NCI-H2081 treated with DMSO at 0.1 percent for 48 hours (cell line): ENCODE data around the gene CATSPERZ.
"Not testable (repeated sequence)": the region's sequence is repeated elsewhere in the genome, so short reads cannot be mapped to it uniquely, and the experiment has no call there.

Experiments used
- DNase-seq: peaks from one replicate; lab custom pipeline; 2025; lab: John Stamatoyannopoulos, UW

Gene CATSPERZ

GRCh38 chr11:64321026-64321425, 20.9 kb downstream of the CATSPERZ start:
- no peak for DNase-seq

DNA sequence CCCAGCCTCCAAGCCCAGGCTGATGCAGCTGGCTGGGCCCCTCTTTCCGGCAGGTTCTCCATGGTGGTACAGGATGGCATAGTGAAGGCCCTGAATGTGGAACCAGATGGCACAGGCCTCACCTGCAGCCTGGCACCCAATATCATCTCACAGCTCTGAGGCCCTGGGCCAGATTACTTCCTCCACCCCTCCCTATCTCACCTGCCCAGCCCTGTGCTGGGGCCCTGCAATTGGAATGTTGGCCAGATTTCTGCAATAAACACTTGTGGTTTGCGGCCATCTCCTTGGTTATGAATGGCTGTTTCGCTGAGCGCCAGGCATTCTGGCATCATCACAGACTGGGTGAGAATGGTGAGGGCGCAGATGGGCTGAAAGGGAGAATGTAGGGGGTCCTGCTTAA, 21.4 kb downstream of the CATSPERZ start:
- DNase-seq = no peak

DNA sequence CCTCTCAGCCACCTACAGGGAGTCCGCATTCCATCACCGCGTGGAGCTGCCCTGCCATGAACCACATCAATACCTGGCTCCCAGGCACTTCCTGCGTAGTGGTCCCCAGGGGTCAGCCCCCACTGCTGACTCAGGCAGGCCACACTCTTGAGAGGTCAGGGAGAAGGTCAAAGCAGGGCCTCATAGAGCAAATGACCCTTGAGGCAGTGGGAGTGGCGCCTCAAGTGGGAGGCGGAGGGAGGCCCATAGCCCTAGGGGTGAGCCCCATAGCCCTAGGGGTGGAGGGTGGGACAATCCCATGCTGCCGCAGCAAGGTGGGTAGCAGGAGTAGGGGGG, 22.7 kb downstream of the CATSPERZ start:
- no peak for DNase-seq

DNA sequence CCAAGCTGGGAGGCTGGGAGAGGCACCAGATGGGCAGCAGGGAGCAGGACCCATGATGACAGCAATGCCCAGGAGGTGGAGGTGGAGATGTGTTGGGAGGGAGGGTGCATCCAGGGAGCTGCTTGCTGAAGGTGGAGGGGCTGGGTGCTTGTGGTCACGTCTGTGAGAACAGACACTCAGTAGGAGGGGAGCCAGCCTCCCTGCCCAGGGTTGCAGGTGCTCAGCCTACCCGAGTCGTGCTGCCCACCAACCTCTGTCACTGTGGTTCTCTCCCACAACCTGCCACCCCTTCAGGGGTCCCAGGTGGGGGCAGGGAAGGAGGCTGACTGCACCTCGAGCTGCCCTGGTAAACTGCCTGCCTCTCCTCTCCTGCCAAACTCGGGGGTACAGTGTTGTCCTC, 23.2 kb downstream of the CATSPERZ start:
- no peak for DNase-seq

GRCh38 chr11:64323984-64324383, 23.8 kb downstream of the CATSPERZ start:
- DNase-seq = not testable (repeated sequence)

DNA sequence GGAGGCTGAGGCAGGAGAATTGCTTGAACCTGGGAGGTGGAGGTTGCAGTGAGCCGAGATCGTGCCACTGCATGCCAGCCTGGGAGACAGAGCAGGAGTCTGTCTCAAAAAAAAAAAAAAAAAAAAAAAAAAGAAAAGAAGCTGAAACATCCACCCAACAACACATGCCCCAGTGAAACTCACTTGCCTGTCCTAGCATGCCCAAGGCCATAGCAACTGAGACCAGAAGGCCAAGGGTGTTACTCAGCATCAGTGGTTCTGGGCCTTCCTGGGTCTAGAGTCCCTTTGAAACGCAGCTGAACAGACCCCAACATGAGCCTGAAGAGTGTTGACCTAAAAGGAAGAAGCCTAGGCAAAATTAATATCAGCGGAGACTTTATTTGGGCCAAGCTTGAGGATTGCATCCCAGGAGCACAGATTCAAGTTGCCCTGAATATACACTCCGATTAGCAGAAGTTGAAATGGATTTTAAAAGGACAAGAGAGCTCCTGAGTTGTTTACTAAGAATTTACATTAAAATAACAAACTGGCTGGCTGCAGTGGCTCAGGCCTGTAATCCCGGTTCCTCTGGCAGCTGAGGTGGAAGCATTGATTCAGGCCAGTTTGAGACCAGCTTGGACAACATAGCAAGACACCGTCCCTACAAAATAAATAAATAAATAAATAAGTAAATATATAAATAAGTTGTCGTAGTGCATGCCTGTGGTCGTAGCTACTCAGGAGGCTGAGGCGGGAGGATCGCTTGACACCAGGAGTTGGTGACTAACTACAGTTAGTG, 24.7 kb downstream of the CATSPERZ start:
- no peak for DNase-seq

GRCh38 chr11:64327375-64327774, 27.2 kb downstream of the CATSPERZ start:
- DNase-seq = no peak

GRCh38 chr11:64327993-64328392, 27.8 kb downstream of the CATSPERZ start:
- DNase-seq = no peak

- no peak for DNase-seq
These were observed 30.7 kb downstream of the CATSPERZ start for GRCh38 chr11:64330888-64331287.

DNA sequence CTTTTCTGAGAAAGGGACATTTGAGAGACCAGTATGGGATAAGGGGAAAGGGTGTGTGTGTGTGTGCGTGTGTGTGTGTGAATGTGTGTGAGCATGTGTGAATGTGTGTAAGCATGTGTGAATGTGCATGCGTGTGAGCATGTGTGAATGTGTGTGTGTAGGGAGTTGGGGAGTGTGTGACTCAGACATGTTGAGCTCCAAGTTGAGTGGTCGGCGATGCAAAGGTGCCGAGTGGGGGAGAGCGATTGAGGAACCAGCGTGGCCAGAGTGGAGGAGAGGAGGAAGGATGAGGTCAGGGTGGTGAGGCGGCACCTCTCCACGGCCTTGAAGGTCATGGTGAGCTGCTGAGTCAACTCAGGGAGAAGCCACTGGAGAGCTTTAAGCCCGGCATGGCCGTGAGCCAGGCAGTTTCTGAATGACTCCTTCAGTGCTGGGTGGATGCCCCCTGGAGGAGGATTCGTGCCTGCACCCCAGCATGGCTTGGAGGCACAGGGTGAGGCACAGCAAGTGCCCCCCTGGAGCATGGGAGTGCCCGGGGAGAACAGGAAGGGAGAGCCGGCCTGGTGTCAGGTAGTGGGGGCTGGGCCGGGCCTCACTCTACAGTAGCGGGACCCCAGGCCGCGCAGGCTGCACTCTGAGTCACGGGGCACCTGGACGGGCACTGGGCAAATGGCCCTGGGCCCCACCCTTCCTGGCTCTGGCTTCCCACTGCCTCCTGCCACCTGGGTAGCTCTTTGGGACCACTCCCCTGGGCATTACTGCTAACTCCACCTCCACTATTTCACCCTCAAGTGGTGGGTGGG, 31.6 kb downstream of the CATSPERZ start:
- no peak for DNase-seq

DNA sequence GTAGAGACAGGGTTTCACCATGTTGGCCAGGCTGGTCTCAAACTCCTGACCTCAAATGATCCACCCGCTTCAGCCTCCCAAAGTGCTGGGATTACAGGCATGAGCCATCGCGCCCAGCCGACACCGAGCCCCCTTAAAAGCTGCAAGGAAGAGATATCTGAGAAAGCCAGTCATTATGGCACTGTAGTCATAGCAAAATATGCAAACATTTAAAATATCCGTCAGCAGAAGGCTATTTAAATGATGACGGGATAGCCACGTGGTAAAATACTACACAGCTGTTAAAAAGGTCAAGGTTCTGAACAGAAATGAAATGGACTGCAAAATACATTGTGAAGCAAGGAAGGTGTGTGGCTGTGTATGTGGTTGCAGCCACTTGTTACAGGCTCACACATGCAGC, 33.4 kb downstream of the CATSPERZ start:
- DNase-seq = no peak

DNA sequence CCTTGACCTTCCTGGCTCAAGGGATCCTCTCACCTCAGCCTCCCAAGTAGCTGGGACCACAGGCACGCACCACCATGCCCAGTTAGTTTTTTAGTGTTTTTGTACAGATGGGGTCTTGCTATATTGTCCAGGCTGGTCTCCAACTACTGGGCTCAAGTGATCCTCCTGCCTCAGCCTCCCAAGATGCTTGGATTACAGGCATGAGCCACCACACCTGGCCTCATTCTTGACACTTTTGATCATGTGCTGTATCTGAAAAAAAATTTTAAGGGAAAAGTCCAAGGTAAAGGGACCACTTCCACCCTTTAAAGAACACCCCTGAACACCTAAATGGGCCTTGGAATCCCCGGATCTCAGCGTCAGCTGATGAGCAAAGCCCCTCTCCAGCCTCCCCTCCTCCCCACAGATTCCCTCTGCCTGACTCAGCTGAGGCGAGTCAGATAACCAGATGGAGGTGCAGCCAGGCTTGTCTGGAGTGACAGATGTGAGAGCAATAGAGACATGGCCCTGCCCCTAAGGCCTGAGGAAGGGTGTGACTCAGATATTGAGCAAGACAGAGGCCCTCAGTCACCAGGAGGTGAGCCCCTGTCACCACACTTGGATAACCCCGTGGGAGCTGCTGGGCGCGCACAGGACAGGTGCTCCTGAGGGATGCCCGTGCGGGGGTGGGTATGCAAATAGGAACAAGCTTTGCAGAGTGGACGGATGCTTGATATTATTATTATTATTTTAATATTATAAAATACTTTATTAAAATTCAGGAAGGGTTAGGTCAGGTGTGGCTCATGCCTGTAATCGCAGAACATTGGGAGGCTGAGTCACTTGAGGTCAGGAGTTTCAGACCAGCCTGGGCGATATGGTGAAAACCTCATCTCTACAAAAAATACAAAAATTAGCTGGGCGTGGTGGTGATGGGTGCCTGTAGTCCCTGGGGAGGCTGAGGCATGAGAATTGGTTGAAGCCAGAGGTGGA, 34.9 kb downstream of the CATSPERZ start:
- no peak for DNase-seq

DNA sequence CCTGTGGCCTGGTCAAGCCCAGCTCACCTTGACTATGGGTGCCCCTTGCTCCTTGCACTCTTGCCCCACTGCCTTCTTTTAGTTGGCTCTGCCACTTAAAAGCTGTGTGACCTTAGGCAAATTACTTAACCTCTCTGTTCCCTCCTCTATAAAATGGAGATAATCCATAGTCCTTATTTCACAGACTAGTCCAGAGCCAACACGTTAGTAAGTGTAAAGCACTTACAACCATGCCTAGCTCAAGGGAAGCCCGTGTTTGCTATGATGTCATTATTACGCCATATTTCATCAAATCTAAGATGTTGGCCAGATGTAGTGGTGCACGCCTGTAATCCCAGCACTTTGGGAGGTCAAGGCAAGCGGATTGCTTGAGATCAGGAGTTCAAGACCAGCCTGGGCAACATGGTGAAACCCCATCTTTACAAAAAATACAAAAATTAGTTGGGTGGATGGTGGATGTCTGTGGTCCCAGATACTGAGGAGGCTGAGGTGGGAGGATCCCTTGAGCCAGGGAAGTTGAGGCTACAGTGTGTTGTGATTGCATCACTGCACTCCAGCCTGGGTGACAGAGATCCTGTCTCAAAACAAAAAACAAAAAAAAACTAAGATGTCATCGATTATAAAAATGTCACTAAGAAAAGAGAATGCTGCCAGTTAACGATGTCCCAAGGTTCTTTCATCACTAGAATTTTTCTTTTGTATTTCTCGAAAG, 37.5 kb downstream of the CATSPERZ start:
- no peak for DNase-seq

DNA sequence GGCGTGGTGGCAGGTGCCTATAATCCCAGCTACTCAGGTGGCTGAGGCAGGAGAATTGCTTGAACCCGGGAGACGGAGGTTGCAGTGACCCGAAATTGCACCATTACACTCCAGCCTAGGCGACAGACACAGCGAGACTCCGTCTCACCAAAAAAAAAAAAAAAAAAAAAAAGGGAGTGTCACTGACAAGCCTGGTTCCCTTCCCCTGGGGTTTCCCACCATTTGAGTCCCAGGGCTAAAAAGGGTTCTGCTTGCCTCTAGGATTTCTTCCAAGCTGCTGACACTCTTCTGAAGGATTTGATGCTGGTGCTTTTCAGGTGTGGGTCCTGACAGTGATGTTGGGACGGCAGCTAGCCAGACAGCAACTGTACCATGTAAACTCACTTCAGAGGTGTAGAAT, 38.6 kb downstream of the CATSPERZ start:
- no peak for DNase-seq

DNA sequence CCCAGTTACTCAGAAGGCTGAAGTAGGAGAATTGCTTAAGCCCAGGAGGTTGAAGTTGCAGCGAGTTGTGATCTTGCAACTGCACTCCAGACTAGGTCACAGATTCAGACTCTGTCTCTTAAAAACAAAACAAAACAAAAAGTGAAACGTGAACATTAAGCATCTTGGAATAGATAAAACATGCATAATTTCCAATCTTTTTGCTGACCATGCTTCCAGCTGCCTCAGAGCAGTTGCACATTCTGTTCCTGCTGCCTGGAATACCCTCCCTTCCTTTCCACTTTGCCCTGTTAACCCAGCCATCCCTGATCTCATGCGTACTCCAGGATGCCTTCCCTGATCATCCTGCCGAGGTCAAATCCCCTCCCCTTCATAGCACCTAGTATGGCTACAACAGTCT, 39.1 kb downstream of the CATSPERZ start:
- no peak for DNase-seq

DNA sequence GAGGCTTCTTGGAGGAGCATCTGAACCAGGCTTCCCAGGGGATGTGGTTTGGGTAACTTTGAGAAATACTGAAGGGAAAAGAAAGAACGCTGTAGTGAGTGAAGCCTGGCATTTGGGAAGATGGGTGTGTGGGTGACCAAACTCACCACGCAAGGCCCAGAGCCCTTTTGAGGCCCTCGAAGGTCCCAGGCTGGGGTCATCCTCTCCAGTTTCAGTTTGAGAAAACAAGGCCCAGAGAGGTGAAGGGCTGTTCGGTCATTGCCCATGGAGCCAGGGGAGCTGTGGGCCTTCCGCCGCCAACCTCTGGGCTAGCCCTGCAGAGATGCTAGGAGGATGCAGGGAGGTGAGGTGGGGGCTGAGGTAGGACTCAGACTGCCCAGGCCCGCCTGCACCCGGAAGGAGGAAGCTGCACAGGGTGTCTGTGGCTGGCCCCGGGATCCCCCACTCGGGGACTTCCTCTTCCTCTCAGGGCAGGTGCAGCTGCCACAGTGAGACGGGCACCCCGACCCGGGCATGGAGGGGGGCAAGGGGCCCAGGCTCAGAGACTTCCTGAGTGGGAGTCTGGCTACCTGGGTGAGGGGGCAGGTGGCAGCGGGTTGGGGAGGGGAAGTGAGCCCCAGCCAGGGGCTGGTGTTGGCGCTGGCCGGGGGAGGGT, 39.7 kb downstream of the CATSPERZ start, which contains the start of gene CCDC88B:
Gene CCDC88B (plus strand): TSS at position 451 of the 655 bp plus-strand sequence. CDS start 63 bp downstream, at position 514.
- DNase-seq = no peak

GRCh38 chr11:64340671-64341335, 40.6 kb downstream of the CATSPERZ start:
- no peak for DNase-seq

DNA sequence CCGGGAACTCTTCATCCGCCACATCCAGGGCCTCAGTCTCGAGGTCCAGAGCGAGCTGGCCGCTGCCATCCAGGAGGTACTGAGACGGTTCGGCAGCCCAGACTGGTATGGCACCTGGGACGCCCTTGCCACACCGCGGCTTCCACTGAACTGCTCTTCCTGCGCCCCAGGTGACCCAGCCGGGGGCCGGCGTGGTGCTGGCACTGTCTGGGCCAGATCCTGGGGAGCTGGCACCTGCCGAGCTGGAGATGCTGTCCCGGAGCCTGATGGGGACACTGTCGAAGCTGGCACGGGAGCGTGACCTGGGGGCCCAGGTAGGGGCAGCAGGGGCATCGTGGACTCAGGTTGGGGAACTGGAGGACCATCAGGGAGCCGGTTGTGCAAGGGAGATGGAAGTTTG, 41.3 kb downstream of the CATSPERZ start:
- DNase-seq = no peak

- no peak for DNase-seq
These were observed 42.0 kb downstream of the CATSPERZ start for GRCh38 chr11:64341851-64342791.
